ENCODE results near the gene VTCN1. TPM values are rescaled to one million over a fixed set of nuclear protein-coding genes. Genes with fewer than 3 reads are reported as not detected.

VTCN1 gene
- total and polyA plus RNA-seq, 2 of the 13 experiments (the other 11 are each of a cell fraction or from before 2014, with no cell fraction given), result not detected

DNA sequence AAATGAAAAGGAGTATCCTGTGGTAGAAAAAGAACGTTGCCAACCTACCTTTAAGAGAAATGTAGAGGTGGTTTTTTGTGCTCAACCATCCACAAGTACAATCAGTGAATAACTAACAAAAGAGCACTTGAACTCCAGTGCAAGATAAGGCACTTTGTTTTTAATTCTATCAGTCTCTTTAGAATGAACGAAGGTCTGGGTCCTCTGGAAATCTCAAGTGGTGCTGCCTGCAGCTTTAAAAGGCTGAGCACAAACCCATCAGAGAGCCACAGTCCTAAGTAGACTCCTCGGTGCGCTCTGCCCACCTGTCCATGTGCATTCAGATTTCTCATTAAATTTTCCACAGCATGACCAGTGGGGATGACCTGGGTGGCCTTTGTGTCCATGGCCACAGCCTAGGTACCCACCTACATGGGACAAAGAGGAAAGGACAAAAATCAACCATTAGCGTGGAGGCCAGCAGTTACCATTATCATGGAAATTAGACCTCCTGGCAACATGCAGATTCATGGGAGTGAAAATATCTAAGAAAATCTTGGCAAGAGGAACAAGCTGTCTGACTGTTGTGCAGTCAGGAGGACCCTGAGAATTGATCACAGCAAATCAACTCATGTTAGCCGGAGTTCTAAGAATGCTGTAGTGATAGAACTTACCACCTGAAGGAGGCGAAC is 98.5 kb downstream of the VTCN1 start:
- H3K36me3 ChIP-seq (replicated peaks in 1 of 2; ENCODE audit: control insufficient read depth in 1 of 2, insufficient read depth in 2 of 2, low read length in 2 of 2), result peaks cover 0 to 1% of the 10 kb centered on the region in 2 experiments; a peak in 2 of 5 replicates
- CTCF ChIA-PET (ENCODE audit: low intra/inter-chr PET ratio, low total read pairs), result no interaction called here
- H3K9me3 ChIP-seq (ENCODE audit: low read length), result no peaks in the 10 kb centered on the region
- H3K4me3 ChIP-seq (replicated peaks in 1 of 3; ENCODE audit: insufficient read depth in 1 of 3, low read depth in 2 of 3, low read length in 3 of 3), result no peak overlapping the region
- H3K79me2 ChIP-seq (ENCODE audit: insufficient read depth, low read length), result no peaks in the 10 kb centered on the region
- WGBS (ENCODE audit: low lambda C conversion rate), result 95% methylated on average over 7 of the region's 7 CpGs
- in situ Hi-C loops (cut with HindIII; ENCODE audit: extremely low pct_ligation_motif_present, low pct_unique_long_range_greater_than_20kb), result no loop called here
- no peaks in the 10 kb centered on the region for H3K4me1 ChIP-seq (ENCODE audit: insufficient read depth, low read length)
- intact Hi-C loops (cut with micrococcal nuclease; ENCODE audit: unreplicated experiment), result no loop called here
- ATAC-seq (no peak), FAIRE-seq (no peak), DNase-seq (ENCODE audit: low spot score) (no peak)
- H3K27ac ChIP-seq (ENCODE audit: extremely low read length, insufficient read depth, low read length), result no peak overlapping the region
- no peak overlapping the region for H3K4me2 ChIP-seq (ENCODE audit: low read depth, low read length)
- no peaks in the 10 kb centered on the region for H4K20me1 ChIP-seq (ENCODE audit: insufficient read depth, low read length)
- H3K9ac ChIP-seq (ENCODE audit: insufficient read depth, low read depth, low read length), result no peak overlapping the region
- POLR2A ChIA-PET, result no interaction called here
- H3K27me3 ChIP-seq (ENCODE audit: control insufficient read depth in 1 of 2, insufficient read depth in 2 of 2, low read length in 2 of 2), result no peaks in the 10 kb centered on the region
- no peak overlapping the region for H2AFZ ChIP-seq (ENCODE audit: low read length)
- no TSS peak for BruUV-seq (replicated peaks)
- TF ChIP-seq ZNF772 (CRISPR knock-in tag; IDR thresholded peaks at IDR 0.05) (no peak), ZNF549 (CRISPR knock-in tag; IDR thresholded peaks at IDR 0.05) (no peak), HOMEZ (CRISPR knock-in tag; IDR thresholded peaks at IDR 0.05; ENCODE audit: low read depth) (no peak), MTF1 (CRISPR knock-in tag; IDR thresholded peaks at IDR 0.05) (no peak), JUND (CRISPR knock-in tag; IDR thresholded peaks at IDR 0.05) (no peak), ZIK1 (CRISPR knock-in tag; IDR thresholded peaks at IDR 0.05; ENCODE audit: borderline replicate concordance, low read depth) (no peak), CENPT (CRISPR knock-in tag; IDR thresholded peaks at IDR 0.05; ENCODE audit: low read depth) (no peak), ARID4A (CRISPR knock-in tag; IDR thresholded peaks at IDR 0.05; ENCODE audit: borderline replicate concordance) (no peak)
- TF ChIP-seq, protein P1, sequence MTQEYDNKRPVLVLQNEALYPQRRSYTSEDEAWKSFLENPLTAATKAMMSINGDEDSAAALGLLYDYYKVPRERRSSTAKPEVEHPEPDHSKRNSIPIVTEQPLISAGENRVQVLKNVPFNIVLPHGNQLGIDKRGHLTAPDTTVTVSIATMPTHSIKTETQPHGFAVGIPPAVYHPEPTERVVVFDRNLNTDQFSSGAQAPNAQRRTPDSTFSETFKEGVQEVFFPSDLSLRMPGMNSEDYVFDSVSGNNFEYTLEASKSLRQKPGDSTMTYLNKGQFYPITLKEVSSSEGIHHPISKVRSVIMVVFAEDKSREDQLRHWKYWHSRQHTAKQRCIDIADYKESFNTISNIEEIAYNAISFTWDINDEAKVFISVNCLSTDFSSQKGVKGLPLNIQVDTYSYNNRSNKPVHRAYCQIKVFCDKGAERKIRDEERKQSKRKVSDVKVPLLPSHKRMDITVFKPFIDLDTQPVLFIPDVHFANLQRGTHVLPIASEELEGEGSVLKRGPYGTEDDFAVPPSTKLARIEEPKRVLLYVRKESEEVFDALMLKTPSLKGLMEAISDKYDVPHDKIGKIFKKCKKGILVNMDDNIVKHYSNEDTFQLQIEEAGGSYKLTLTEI (CRISPR knock-in tag; conservative IDR thresholded peaks at IDR 0.05), result no peak
- TF ChIP-seq, protein P2, sequence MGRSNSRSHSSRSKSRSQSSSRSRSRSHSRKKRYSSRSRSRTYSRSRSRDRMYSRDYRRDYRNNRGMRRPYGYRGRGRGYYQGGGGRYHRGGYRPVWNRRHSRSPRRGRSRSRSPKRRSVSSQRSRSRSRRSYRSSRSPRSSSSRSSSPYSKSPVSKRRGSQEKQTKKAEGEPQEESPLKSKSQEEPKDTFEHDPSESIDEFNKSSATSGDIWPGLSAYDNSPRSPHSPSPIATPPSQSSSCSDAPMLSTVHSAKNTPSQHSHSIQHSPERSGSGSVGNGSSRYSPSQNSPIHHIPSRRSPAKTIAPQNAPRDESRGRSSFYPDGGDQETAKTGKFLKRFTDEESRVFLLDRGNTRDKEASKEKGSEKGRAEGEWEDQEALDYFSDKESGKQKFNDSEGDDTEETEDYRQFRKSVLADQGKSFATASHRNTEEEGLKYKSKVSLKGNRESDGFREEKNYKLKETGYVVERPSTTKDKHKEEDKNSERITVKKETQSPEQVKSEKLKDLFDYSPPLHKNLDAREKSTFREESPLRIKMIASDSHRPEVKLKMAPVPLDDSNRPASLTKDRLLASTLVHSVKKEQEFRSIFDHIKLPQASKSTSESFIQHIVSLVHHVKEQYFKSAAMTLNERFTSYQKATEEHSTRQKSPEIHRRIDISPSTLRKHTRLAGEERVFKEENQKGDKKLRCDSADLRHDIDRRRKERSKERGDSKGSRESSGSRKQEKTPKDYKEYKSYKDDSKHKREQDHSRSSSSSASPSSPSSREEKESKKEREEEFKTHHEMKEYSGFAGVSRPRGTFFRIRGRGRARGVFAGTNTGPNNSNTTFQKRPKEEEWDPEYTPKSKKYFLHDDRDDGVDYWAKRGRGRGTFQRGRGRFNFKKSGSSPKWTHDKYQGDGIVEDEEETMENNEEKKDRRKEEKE (IDR thresholded peaks at IDR 0.05), result no peak

Measured in HepG2 (cell line).